Hematopoietic multipotent progenitor cell treated with erythropoietin and hydrocortisone succinate and interleukin-3 and kit ligand, for 17 days (in vitro differentiated cells): Measurements from ENCODE around the gene ANKRD66.
"Not testable (repeated sequence)": the region's sequence is repeated elsewhere in the genome, so short reads cannot be mapped to it uniquely, and the experiment has no call there.

Experiments used
- DNase-seq: peaks from one replicate; pipeline ENCODE4 v3.0.0-alpha.2; 2015; ENCODE audit warnings: low spot score

ANKRD66 gene

GRCh38 chr6:46746696-46747095 is at the start of gene ANKRD66:
TSS of gene ANKRD66 (plus strand) at chr6:46746933. CDS start at chr6:46751949, 5,016 bp downstream.
- no peak for DNase-seq

DNA sequence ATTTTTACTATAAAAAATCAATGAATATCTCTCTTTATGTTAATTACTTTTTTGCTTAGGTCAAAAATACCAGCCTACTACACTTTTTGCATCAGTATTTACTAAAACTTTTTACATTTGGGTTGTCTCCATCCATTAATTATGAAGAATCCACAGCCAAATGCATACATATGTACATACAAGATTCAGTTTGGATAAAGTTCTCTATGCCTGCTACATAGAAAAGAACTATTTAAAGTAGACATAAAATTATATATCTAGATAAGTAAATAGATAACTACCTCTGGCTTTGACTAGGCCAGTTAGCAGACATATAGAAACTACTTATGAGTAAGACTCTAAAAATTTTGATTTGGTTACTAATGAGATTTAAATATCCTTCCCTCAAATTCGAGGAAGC is 46.8 kb upstream of the ANKRD66 start:
- DNase-seq = no peak

- DNase-seq = no peak
These were observed 42.2 kb upstream of the ANKRD66 start for GRCh38 chr6:46704562-46704961.

DNA sequence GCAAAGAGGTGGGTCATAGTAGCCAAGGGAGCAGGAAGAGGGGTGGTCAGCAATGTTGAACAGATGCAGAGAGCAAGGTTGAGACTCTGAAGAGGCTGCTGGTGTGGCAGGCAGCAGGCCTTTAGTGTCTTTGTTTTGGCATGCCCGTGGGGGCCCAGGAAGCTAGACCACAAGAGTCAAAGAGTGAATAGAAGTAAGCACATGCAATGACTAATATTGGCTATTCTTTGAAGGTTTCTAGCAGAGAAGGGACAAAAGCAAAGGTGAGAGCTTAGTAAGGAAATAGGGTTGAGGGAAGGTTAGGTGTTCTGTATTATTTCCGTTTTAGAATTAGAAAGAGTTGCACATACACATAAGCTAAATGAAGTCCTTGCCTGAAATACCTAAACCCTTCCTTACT is 40.3 kb upstream of the ANKRD66 start:
- DNase-seq = no peak

- no peak for DNase-seq
These were observed 35.2 kb upstream of the ANKRD66 start for GRCh38 chr6:46711491-46711890.

DNA sequence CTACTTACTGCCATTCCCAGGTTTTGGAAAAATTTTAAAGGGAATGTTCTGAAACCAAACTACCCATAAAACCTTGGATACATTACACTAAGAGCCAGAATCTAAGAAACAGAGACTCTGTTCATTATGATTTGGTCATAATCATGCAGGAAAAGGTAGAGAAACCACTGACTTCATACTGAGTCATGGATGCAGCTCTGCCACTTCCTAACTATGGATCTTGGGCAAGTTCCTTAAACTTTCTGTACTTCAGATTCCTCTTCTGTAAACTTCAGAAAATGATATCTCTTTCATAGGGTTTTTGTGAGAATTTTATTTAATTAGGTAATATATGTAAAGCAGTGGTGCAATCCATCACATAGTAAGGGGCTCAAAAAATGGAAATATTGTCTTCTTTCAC is 31.6 kb upstream of the ANKRD66 start:
- DNase-seq = no peak

GRCh38 chr6:46719099-46719498 is 27.6 kb upstream of the ANKRD66 start:
- no peak for DNase-seq

GRCh38 chr6:46720401-46720800 is 26.3 kb upstream of the ANKRD66 start:
- DNase-seq = no peak

DNA sequence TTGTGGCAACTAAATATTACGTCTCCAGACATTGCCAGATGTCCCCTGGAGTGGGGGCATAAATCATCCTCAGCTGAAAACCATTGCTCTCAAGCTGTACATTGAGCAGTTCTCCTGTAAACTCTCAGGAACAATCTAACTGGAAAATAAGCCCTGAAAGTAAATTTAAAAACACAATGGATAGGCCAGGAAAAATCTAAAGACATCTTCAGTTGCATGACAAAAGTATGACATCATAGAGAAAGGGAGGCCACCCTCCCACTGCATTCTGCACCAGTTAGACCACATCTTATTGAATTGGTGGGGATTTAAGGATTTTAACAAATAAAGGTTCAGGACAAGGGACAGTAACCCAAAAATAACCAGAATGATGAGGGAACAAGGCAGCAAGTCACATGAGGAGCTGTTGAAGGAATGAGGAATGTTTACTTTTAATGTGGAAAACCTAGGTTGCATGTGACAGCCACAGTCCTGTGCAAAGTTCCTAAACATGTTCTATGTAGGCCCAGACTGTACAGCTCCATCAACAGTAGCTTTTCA is 16.9 kb upstream of the ANKRD66 start:
- DNase-seq = no peak

DNA sequence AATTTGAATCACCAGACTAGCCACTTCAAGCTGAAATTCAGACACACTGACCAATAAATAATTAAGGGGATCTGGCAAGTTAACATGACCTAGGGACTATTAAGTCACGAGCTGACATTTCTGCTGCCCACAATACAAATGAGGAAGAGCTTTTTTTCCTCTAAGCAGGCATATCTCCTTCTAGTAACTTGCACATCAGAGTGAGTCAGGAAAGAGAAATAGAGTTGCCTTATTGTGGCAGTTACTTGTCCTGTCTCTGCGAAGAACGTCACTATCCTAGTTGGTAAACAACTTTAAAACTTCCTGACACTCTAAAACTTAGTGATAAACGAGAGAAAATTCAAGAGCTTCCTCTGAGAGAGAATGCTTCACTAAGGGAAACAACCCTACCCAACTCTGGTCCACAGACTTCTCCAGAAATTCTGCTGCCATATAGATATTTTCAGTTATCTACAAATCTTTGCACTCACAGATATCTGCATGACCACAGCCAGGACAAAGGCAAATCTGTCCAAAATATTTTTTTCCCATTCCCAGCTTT is 15.7 kb upstream of the ANKRD66 start:
- DNase-seq = no peak

DNA sequence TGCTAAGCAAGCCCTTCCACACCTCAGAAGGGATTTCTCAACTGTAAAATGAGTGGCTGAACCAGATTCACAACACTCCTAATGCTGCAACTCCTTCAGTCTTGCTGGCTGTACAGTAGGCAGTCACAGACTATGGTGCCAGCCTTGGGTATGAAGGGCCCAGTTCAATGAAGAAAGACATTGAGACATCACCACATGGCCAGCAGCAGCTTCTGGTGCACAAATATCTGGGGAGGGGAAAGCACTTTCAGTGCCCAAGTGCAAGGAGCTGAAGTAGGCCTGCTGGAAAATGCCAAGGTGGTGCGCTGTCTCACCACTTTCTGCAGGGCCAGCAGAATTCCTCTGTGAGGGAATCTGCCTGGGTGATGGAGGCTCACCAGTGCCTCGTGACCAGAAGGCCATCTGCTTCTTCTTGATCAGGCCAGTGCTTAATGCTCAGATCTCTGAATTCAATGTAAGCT is 13.4 kb upstream of the ANKRD66 start:
- no peak for DNase-seq

- DNase-seq = no peak
These were observed 11.6 kb upstream of the ANKRD66 start, which contains the start of gene PLA2G7 for GRCh38 chr6:46734867-46735719. TSS of gene PLA2G7 (minus strand) at chr6:46735375. CDS start at chr6:46722891, 12,484 bp downstream.

GRCh38 chr6:46735720-46736031 is 11.1 kb upstream of the ANKRD66 start:
- no peak for DNase-seq

GRCh38 chr6:46736906-46737305 is 9.8 kb upstream of the ANKRD66 start:
- no peak for DNase-seq

- DNase-seq = no peak
These were observed 5.3 kb upstream of the ANKRD66 start for GRCh38 chr6:46741482-46741881.

- DNase-seq = no peak
These were observed 4.8 kb upstream of the ANKRD66 start for GRCh38 chr6:46741910-46742309.

DNA sequence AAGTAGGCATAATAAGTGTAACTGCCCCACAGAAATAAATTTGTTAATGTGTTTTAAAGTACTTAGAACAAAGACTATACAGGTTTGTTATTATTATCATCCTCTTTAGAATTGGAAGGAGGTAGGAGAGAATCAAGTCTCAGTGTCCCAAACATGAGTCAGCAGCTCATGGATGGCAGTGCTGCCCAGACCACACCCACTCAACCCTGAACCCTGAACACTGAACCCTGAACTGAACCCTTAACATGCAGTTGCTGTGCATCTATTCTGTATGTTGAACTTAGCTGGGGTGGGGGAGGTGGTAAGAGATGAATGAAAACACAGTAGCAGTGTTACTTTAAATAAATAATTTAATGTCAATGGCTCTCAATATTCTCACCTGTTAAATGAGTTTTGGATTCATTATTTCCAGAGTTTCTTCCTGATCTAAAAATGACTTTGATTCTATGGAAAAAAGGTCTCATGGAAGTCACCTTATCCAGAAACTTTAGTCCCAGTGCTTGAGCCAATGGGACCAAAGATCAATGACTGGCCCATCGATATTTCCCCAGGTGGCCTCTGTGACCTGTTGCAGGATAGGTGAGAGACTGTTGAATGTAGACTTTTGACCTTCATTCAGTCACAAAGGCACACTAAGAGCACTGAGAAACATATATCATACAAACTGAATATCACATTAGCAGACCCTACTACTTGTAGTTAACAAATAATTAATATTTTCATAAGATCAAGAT is 3.1 kb upstream of the ANKRD66 start:
- DNase-seq = no peak

GRCh38 chr6:46744159-46744725 is 2.5 kb upstream of the ANKRD66 start:
- not testable (repeated sequence) for DNase-seq

DNA sequence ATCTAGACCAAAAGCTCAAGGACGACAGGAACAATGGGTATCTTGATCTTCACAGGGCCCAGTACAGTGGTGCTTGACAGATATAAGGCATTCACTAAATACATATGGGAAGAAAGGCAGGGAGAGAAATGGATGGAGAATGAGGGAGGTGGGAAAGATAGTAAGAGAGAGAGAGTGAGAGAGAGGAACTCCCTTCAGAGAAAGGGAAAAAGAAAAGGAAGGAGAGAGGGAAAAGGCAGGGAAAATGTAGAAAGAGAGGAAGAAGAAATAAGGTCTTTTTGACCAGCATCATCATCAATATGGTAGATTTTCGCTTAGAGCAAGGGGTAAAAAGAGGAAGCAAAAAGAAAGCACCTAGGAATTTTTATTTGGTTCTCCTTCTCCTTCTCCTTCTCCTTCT is 760 bp upstream of the ANKRD66 start:
- no peak for DNase-seq

DNA sequence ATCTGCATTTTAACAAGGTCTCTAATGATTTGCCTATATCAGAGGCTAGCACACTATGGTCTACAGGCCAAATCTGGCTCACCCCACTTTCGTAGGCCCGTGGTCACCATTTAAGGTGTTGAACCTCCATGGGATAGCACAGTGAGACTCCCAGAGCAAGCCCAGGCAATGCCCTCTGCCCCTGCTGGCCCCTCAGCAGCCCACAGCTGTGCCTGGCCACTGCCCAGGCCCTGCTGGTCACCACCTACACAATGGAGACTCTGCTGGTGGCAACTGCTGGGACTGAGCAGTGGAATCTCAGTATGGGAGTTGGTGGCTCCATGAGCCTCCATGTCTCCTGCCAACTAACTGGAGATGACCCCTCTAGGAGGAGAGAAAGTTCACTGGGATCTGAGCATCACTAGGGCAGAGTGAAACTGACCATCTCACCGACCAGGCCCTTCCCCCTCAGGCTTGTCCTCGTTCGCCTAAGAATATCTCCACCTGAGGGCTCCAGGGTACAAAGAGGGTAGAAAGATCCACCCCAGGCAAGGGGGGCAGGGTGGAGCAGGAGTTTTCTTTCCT is 2.3 kb downstream of the ANKRD66 start:
- DNase-seq = no peak

DNA sequence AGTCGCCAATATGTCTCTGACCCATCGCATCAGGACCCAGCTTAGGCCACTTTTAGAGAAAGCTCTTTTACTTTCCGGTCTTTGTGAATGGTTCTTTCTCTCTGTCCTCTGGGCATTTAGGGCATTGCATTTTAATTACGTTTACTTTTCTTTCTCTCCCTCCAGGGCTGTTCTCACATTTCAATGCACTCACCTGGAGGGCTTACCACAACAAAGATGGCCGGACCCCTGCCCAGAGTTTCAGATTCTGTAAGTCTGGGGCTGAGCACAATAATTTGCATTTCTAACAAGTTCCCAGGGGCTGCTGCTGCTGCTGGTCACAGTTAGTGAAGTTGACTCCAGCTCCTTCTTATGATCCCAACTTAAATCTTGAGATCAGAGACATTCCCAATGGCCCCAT is 3.0 kb downstream of the ANKRD66 start:
- no peak for DNase-seq

- no peak for DNase-seq
These were observed 4.9 kb downstream of the ANKRD66 start for GRCh38 chr6:46751658-46752057.
